NCI-H2081 (cell line): ENCODE results near the gene KRTAP29-1.
"Not testable (repeated sequence)": the region's sequence is repeated elsewhere in the genome, so short reads cannot be mapped to it uniquely, and the experiment has no call there.

Experiments used
- DNase-seq, 2 experiments: peaks; one replicate each; lab custom pipeline; 2025; lab: John Stamatoyannopoulos, UW

KRTAP29-1 gene

DNA sequence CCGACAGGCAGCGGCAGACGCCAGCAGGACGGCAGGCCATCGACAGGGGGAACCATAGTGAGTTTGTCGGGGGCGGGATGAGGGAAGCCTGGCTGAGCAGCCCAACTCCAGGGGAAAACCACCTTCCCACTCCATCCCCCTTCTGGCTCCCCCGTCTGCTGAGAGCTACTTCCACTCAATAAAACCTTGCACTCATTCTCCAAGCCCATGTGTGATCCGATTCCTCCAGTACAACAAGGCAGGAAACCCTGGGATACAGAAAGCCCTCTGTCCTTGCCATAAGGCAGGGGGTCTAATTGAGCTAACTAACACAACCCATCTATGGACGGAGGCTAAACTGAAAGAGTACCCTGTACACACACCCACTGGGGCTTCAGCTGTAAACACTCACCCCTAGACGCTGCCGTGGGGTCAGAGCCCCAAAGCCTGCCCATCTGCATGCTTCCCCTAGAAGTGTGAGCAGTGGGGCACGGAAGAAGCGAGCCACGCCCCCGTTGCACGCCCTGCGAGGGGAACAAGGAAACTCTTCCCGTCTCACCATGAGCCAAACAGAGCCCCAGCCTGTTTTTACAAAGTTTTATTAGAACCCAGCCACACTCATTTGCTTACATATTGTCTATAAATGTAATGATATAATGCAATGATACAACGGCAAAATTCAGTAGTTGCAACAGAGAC, 4.1 kb downstream of the KRTAP29-1 start:
- DNase-seq: no peak

DNA sequence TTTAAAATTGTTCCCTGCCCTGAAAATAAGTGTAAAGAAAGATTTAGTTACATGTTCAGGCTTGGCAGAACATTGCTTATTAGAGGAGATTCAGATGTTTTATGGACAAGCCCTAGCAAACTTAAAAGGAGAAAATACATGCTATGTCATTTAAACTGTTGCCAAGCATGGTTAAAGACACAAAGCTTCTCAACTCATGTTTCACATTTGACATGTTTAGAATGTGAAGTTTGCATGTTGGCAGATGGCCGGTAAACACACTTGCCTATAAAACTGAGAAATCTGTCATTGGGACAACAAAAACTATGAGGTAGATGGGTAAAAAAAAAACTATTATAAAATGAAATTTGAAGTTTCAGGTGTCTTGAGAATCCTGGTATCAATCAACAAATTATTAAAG, 5.8 kb downstream of the KRTAP29-1 start:
- DNase-seq: no peak

DNA sequence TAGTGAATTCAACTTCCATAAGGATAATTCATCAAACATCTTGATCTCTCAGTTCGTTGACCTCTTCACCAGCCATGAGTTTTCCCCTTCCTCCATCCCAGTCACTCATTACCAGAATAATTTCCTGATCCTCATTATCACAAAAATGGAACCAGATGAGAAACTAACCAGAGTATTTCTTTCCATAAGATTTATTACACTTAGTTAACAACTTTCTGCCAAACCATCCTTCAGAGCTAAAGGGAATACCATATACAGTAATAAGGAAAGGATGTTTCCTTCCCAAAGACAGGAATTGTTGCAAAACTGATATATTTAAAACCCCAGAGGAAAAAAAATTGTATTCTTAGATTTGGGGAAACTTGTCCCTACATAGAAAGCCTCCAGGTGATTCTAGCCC, 8.6 kb downstream of the KRTAP29-1 start:
- no peak for DNase-seq

DNA sequence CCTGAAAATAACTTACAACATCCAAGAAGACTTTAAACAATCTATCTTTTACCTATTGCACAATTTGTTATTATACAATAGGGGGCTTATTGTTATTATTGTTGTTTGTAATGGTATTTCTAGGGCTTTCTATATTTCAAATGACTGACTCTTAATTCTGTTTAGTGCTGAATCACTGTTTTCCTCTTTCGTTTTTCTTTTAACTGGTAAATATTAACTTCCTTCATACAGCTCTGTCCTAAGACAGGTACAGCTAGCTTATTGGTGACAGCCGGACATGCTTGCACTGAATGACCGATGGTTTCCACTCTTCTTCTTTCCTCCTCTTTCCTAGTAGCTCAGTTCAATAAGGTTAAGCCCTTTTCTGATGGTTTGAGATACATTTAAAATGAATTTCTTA, 15.6 kb downstream of the KRTAP29-1 start:
- DNase-seq: no peak

DNA sequence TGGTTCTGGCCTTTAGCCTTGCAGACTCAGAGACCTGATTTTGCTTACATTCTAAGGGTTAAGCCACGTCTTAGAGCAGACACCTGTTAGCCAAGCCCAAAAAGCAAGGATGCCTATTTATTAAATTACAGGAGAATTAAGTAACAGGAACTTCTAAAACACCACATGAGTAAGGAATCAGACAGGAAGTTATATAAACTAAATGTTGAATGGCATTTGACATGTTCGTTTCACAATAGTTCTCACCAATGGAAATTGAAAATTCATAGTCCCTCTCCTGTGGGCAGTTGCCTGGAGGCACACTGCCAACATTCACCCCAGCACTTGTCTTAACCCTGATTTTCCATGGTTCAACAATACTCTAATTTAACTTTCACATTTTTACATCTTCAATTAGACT, 18.1 kb downstream of the KRTAP29-1 start:
- no peak for DNase-seq

DNA sequence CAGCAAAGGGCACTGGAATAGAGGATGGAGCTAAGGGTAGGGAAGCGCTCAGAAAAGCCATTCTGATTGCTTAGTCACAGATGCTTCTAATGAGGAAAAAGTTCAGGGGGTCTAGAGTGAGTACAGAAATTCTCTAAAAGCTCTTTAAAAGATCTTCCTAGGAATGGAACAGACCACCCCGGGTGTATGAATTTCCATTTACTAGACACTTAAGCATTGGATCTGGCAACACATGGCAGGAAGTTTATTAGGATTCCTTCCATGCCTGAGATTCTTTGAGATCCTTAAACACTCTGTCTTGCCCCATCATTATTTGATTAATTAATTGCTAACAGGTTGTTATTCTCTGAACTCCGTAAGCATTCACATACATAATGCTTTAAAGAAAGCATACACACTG, 18.6 kb downstream of the KRTAP29-1 start:
- DNase-seq: no peak

DNA sequence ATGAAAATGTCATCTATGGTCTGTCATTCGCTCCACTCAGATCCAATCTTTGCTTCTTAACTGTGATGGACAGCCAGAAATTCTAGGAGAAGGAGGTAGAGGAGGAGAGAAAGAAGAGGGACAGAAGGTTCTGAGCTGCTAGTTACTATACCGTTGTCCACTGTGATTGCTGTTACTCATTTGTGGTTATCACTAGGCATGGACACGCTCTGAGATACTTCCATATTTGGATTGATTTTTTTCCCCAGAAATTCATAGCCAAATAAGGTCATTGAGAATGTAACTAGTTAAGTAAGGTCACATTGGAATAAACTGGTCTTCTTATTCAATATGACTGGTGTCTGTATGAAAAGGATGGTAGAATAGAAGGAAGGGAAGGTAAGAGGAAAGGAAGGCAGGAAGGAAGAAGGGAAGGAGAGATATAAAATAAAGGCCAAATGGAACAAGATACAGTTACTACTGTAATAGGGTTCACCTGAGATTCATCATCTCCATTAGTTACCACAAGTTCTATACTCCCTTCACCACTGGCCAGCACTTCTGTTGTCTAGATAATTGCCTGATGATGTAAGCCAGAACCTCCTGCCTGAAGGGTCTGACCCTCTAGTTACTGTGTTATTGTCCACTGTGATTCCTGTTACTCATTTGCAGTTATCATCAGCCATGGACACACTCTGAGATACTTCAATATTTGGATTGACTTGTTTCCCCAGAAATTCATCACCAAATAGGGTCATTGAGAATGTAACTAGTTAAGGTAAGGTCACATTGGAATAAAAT, 24.3 kb downstream of the KRTAP29-1 start:
- no peak for DNase-seq

DNA sequence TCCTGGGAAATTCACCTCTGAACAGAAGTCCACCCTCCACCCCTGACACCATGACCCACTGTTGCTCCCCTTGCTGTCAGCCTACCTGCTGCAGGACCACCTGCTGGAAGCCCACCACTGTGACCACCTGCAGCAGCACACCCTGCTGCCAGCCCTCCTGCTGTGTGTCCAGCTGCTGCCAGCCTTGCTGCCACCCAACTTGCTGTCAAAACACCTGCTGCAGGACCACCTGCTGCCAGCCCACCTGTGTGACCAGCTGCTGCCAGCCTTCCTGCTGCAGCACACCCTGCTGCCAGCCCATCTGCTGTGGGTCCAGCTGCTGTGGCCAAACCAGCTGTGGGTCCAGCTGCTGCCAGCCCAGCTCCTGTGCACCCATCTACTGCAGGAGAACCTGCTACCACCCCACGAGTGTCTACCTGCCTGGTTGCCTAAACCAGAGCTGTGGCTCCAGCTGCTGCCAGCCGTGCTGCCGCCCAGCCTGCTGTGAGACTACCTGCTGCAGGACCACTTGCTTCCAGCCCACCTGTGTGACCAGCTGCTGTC, 26.9 kb downstream of the KRTAP29-1 start, which contains the start of gene KRTAP9-7:
KRTAP9-7 (plus strand) TSS at position 51 of the 543 bp plus-strand sequence; CDS start at position 51, 0 bp downstream.
- not testable (repeated sequence) for DNase-seq

DNA sequence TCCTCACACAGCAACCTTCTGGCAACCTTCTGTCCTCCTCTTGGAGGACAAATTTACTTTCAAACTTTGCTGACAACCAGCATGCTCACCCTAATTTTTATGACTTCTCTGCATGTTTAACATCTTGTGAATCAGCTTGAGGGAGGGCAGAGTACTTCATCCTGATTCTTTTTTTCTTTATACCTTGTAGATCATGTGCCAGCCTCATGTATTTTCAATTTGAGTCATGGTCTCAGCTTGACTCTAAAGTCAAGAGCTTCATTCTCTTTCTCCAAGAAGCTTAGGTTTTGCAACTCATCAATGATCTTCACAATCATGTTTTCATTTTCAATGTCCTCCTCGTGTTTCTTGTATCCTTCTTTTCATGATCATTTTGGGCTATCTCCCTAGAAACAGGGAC, 30.8 kb downstream of the KRTAP29-1 start:
- DNase-seq: no peak

DNA sequence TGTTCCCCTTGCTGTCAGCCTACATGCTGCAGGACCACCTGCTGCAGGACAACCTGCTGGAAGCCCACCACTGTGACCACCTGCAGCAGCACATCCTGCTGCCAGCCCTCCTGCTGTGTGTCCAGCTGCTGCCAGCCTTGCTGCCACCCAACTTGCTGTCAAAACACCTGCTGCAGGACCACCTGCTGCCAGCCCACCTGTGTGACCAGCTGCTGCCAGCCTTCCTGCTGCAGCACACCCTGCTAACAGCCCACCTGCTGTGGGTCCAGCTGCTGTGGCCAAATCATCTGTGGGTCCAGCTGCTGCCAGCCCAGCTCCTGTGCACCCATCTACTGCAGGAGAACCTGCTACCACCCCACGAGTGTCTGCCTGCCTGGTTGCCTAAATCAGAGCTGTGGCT, 31.3 kb downstream of the KRTAP29-1 start:
- not testable (repeated sequence) for DNase-seq

DNA sequence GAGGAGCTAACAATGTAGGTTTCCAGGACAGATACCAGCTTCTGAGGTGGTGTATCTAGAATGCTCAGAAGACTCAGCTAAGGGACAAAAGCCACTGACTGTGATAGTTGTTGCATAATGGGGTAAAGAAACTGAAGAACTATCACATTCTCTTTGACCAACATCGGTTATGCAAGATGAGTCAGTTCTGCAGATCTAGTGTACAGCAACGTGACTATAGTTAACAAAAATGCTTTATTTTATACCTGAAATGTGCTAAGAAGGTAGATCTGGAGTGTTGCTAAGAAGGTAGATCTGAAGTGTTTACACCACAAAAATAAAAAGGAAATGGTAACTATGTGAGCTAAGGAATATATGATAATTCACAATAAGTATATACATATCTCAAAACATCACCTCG, 34.9 kb downstream of the KRTAP29-1 start:
- no peak for DNase-seq

DNA sequence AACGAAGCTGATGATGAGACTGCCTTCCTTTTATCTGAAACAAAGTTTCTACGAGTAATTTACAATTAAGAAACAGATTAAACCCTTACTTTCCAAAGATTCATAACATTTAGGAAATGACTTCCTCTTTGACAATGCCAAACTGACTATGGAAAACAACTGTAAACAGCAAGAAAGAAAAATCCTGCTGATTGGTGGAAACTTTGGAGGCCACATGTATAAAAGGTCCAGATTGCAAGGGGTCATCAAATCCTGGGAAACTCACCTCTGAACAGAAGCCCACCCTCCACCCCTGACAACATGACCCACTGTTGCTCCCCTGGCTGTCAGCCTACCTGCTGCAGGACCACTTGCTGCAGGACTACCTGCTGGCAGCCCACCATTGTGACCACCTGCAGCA, 37.6 kb downstream of the KRTAP29-1 start, which contains the start of gene KRTAP9-6:
KRTAP9-6 (plus strand) TSS at position 301 of the 400 bp plus-strand sequence; CDS start at position 301, 0 bp downstream.
- no peak for DNase-seq

DNA sequence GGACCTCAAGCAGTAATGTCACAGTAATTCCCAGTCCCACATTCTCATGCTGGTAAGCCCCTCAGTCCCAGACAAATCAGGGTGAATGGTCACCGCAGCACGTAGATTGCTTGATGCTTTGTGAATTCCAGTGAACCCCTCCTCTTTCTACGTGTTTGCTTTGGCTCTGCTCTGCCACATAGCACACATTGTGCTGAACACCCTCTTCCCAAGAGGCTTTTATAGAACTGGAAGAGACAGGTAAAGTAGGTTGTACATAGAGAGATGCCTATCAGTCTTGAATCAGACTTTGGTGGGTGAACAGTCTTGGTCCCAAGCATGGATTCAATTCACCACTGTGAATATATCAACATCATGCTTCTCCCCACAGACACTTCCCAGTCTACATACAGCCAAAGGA, 38.1 kb downstream of the KRTAP29-1 start:
- no peak for DNase-seq

DNA sequence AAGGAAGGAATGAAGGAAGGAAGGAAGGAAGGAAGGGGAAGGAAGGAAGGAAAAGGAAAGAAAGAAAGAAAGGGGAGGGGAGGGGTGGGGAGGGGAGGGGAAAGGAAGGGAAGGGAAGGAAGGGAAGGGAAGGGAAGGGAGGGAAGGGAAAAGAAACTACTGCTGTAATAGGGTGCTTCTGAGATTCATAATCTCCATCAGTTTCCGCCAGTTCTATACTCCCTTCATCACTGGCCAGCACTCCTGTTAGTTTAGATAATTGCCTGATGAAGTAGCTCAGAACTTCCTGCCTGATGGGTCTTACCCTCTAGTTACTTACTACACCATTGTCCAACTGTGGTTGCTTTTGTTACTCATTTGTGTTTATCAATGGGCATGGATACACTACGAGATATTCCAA, 39.4 kb downstream of the KRTAP29-1 start:
- DNase-seq: no peak

DNA sequence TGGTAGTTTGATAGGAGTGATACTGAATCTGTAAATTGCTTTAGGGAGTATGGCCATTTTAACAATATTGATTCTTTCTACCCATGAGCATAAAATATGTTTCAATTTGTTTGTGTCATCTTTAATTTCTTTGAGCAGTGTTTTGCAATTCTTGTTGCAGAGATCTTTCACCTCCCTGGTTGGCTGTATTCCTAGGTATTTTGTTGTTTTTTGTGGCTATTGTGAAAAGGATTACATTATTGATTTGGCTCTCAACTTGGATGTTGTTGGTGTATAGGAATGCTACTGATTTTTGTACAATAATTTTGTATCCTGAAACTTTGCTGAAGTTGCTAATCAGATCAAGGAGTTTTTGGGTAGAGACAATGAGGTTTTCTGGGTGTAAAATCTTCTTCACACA, 44.2 kb downstream of the KRTAP29-1 start:
- DNase-seq: no peak

DNA sequence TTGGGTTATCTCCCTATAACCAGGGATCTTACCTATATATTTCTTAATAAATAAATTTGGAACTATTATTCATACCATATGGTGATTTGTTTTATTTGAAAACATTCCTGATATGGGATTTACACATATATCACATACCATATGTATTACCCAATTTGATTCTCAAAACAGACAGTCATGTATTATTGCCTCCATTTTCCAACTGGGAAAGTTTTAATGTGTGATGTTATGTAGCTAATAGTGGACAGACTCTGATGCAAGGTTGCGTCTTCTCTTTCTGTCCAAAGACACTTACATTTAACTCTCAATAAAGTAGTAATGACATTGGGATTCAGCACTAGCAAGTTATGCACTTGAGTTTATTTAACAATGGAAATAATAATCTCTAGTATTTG, 46.4 kb downstream of the KRTAP29-1 start:
- DNase-seq: no peak

DNA sequence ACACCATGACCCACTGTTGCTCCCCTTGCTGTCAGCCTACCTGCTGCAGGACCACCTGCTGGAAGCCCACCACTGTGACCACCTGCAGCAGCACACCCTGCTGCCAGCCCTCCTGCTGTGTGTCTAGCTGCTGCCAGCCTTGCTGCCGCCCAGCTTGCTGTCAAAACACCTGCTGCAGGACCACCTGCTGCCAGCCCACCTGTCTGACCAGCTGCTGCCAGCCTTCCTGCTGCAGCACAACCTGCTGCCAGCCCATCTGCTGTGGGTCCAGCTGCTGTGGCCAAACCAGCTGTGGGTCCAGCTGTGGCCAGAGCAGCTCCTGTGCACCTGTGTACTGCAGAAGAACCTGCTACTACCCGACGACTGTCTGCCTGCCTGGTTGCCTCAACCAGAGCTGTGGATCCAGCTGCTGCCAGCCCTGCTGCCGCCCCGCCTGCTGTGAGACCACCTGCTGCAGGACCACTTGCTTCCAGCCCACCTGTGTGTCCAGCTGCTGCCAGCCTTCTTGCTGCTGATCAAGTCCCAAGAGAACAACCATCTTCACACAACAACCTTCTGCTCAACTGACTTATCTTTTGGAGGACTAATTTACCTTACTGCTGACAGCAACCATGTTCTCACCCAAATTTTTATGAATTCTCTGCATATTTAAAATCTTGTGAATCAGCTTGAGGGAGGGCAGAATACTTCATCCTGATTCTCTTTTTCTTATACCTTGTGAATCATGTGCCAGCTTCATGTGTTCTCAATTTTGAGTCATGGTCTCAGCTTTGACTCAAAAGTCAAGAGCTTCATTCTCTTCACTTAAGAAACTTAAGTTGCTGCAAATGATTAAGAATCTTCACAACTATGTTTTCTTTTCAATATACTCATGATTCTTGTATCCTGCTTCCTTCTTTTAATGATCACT, 47.0 kb downstream of the KRTAP29-1 start, which contains the start of gene KRTAP9-9:
KRTAP9-9 (plus strand) TSS at position 4 of the 910 bp plus-strand sequence.
- DNase-seq: not testable (repeated sequence)

DNA sequence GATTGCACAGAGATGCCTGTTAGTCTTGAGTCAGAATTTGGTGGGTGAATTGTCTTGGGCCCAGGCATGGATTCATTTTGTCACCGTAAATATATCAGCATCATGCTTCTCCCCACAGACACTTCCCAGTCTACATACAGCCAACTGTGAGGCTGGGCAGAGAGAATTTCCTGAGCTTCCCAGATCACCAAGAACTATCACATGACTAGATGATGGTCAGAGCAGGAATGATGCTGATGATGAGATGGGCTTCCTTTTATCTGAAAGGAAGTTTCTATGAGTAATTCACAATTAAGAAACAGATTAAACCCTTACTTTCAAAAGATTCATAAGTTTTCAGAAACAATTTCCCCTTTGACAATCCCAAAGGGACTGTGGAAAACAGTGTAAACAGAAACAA, 47.8 kb downstream of the KRTAP29-1 start:
- DNase-seq: no peak
